AG09319 (cell line): Measurements from ENCODE around the gene FAM83D.

Experiments
- DNase-seq: peaks from one replicate; pipeline ENCODE4 v3.0.0-alpha.2; 2010; ENCODE audit warnings: low read depth; ENCODE audit errors: extremely low read depth
- TF ChIP-seq, protein P1 (sequence below): IDR thresholded peaks from 2 replicates; pipeline ENCODE4 v1.5.1; 2011; ENCODE audit warnings: low read depth, mild to moderate bottlenecking, inconsistent platforms, low read length, moderate library complexity

The FAM83D gene

DNA sequence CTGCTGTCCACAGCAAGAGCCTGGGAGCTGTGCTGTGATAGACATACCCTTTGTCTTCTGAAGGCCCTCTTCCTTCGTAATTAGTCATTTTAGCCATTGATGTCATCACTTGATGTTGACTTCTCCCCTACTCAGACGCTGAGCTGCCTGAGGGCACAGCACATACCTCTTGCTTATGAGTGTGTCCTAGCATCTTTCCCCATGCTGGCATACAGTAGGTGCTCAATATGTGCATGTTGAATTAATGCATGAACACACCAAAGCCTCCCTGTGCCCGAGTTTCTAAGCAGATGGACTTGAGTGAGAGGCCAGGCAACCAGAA lies 35.8 kb upstream of the FAM83D start:
- TF ChIP-seq, protein P1, sequence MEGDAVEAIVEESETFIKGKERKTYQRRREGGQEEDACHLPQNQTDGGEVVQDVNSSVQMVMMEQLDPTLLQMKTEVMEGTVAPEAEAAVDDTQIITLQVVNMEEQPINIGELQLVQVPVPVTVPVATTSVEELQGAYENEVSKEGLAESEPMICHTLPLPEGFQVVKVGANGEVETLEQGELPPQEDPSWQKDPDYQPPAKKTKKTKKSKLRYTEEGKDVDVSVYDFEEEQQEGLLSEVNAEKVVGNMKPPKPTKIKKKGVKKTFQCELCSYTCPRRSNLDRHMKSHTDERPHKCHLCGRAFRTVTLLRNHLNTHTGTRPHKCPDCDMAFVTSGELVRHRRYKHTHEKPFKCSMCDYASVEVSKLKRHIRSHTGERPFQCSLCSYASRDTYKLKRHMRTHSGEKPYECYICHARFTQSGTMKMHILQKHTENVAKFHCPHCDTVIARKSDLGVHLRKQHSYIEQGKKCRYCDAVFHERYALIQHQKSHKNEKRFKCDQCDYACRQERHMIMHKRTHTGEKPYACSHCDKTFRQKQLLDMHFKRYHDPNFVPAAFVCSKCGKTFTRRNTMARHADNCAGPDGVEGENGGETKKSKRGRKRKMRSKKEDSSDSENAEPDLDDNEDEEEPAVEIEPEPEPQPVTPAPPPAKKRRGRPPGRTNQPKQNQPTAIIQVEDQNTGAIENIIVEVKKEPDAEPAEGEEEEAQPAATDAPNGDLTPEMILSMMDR, result no peak
- no peak for DNase-seq

GRCh38 chr20:38892091-38892981 lies 33.9 kb upstream of the FAM83D start:
- TF ChIP-seq, protein P1, result no peak
- no peak for DNase-seq

GRCh38 chr20:38893056-38893564 lies 33.1 kb upstream of the FAM83D start:
- no peak for DNase-seq

DNA sequence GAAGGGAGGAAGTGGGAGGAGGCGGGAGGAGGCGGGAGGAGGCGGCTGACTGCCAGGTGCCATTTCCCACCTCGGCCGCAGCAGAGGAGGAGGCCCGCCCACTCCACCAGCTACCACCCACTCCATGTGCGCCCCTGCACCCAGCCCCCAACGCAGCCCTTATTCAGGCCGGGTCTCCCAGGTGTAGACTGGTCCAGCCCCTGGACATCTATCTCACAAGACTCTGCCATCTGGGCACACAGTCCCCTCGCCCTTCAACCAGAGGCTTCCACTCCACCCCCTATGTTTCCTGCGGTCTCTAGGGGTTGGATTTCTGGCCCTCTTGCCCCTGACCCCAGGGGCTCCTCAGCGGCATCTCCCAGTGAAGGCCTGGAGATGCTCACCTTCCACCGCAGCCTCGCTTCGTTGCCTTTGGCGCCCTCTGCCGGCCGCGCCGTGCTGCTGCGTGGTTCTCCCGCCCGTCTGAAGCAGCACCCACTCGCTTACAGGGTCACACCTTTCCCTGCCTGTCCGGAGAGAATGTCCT lies 32.6 kb upstream of the FAM83D start:
- TF ChIP-seq, protein P1, result peak; percentile 94
- no peak for DNase-seq

More at GRCh38 chr20:38893056-38893564, 33.1 kb upstream of the FAM83D start:
- TF ChIP-seq, protein P1, result no peak

- TF ChIP-seq, protein P1, result no peak; the same call in 1 of the 2 replicates
- DNase-seq, result no peak
Observed at GRCh38 chr20:38894091-38894847, 31.9 kb upstream of the FAM83D start.

DNA sequence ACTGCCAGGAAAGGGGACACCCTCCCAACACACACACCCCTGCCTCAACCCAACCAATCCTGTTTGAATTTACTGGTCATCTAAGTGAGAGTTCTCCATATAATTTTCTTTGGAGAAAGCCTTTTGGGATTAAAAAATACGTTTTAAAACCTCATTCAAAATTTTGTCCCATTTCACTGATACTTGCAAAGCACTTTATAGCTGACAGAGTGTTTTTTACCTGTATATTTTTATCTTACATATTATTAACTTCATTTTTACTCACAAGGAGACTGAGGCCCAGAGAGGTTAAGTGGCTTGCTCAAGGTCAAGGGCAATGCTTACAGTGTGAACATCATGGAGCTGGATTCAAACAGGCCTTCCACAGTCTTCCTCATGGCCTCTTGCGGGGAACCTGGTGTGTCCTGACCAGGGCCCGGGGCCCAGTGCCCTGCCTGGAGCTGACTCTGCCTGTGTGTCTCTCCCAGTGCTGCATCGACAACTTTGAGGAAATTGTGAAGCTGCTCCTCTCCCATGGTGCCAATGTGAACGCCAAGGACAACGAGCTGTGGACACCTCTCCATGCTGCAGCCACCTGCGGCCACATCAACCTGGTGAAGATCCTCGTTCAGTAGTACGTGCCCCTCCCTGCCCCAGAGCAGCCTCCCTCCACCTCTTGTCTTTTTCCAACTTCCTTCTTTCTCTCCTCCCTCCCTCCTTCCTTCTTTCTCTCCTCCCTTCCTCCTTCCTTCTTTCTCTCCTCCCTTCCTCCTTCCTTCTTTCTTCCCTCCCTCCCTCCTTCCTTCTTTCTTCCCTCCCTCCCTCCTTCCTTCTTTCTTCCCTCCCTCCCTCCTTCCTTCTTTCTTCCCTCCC lies 30.9 kb upstream of the FAM83D start:
- DNase-seq, result no peak
- TF ChIP-seq, protein P1, result no peak
